HPDE6-E6E7 (cell line): ENCODE results near the gene STXBP6.
"Not testable (repeated sequence)": the region's sequence is repeated elsewhere in the genome, so short reads cannot be mapped to it uniquely, and the experiment has no call there.

Source experiments
- DNase-seq: peaks from one replicate; pipeline ENCODE4 v3.0.0; 2011; ENCODE audit warnings: missing footprints; ENCODE audit errors: extremely low spot score

Gene STXBP6

GRCh38 chr14:24986206-24986893 is 63.6 kb downstream of the STXBP6 start:
- no peak for DNase-seq

DNA sequence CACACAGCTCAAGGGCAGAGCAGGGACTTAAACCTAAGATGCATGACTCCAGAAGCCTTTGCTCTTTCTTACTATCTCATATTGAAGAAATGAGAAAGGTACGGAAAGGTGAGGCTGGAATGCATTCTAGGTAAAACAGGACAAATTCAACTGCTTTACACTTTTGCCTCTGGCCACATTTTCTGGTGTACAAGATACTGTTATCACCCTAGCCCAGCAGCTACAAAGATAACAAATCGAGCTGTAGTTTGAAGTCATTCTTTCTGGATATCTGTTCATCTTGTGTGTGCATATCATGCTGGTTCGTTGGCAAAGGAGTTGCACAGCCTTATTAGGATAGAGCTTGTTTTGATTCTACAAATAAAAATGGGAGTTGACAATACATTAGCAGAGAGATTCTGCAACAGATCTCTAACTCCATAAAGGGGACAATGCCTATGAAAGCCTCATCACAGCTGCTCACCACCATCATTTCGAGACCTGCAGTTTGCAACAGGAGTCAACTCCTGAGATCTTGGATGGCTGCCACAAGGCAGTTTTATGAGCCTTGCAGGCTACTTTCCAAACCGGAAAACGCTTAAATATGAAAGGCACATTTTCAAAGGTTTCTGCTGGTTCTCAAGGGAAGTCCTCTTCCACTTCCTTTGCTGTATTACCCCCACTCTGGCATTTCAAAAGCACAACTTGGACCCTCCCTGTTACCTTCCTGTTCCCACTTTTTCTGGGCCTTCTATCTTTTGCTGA is 64.9 kb downstream of the STXBP6 start:
- DNase-seq: no peak

GRCh38 chr14:24982472-24983155 is 67.3 kb downstream of the STXBP6 start:
- no peak for DNase-seq

DNA sequence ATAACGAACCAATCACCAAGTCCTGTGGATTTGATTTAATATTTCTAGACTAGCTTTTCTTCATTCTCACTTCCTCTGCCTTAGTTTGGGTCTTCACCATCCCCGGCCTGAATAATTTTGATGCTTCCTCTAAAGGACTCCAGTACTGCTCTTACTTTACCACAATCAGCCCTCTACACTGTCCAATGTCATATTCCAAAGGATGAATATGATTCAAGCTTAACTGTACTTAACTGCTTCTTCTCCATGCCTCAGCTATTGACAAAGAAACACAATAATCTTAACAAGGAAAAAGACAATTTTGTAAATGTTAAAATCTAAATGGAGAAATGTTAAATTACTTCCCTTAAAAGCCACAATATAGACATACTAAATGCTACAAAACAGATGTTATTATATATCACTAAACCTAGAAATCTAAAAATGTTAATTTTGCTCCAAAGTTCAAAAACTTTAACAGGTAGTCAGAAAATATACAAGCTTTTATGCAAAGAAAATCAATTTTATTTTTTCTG is 70.2 kb downstream of the STXBP6 start:
- DNase-seq: no peak

- DNase-seq: no peak
These were observed 70.9 kb downstream of the STXBP6 start for GRCh38 chr14:24978862-24979724.

DNA sequence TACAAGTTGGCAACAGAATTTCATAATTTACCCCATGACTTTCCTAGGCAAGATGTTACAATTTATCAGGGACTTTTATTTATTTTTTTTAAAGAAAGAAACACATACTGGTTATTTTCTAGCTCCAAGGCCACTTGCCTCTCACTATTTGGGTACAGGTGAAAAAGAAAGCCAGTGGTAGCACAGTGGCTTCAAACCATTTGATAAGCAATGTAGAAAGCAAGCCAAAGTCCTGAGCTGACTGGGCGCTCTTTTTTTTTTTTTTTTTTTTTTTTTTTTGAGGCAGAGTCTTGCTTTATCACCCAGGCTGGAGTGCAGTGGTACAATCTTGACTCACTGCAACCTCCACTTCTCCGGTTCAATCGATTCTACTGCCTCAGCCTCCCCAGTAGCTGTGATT is 73.3 kb downstream of the STXBP6 start:
- no peak for DNase-seq

DNA sequence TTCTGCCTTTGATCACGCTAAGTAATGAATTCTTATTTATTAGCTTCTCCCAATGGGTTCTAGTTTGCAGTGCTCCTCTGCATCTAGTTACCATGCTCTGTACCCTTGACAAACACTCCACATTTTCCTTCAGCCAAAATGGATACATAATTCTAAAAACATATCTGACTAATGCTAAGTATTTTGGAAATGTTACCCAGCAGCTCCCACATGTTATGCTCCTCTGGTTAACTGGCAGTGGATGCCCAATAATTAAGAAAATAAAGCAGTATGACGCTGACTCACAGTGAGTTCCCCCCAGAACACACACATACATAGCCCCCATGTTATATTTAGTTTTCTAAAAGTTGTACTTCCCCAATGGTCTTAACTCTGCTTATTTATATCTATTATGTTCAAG is 74.6 kb downstream of the STXBP6 start:
- no peak for DNase-seq

DNA sequence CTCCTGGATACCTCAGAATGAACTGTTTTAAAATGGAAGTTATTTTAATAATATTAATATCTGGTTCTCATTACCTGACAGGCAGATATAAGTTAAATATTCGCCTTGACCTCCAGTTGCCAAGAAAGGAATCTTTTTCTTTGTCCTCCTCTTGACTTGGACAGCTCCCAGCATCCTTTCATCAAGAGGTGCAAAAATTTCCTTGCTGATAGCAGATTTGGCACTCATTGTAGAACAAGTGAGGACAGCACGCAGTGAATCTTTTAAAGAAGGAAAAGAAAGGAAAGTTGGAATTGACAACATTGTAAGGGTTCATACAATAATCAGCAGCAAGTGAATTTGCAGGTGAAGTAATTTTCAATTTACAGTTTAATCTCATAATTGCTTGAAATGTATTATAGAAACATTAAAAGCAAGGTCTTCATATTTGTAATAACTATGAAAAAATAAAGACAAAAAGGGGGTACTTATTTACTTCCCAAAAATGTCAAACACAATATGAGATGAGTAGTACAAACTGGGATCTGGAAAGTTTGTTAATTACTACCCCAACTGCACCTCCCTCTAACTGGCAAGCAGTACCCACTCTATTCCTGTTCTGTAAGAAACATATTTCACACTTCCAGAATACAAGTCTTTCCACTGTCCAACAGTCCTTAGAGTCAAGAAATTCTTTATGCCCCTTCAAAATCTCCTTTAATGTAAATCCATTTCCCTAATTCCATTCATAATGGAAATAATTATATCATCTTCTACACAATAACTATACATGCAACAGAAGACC is 75.2 kb downstream of the STXBP6 start:
- DNase-seq: no peak

- DNase-seq: no peak
These were observed 77.1 kb downstream of the STXBP6 start for GRCh38 chr14:24972844-24973243.

DNA sequence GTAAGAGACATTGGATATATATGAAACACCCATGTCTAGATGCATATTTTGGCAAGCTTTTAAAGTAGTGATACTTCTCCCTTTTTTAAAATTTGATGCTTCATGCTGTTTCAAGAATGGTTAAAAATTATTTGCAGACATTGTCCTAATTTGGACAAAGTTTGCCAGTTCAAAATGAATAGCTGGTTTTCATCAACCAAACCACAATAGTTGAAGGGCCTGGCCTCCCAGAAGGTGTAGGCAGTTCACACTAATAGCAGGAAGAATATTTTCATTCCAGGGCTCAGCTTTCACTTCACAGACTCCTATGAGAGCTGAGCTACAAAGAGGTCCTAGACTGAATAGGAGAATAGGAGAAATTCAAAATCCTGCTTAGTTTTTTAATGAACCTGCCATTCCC is 78.7 kb downstream of the STXBP6 start:
- no peak for DNase-seq

DNA sequence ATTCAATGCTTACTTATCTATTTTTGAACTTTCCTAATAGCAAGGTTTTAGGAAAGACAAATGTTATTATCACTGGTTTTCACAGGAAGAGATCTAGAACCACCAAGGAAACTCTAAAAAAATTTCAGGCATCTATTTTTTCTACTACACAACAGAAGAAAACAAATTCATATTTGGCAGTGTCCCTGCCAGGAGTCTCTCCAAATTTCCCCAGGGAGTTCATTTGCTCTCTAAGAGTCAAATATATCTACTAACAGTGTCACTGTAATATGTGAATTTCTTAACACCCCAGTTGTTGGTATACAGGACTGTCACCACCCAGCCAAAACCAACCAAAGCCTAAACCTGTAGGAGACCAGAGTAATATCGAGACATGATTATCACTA is 83.4 kb downstream of the STXBP6 start:
- DNase-seq: no peak

- DNase-seq: no peak
These were observed 83.9 kb downstream of the STXBP6 start for GRCh38 chr14:24965934-24966578.

DNA sequence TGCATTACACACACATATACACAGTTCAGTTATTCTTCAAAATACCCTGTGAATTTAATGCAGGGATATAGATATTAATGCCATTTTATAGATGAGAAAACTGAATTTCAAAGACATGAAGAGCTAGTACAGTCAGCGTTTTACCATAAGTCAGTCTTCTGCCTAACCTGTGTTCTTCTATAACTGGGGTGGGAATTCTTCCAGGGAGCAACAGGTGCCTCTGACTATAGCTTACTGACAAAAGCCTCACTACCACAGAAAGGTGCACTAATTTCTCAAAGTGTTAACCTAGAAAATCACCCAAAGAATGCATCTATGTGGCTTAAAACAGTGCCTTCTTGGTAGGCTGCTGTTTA is 84.4 kb downstream of the STXBP6 start:
- no peak for DNase-seq

- DNase-seq: no peak
These were observed 85.4 kb downstream of the STXBP6 start for GRCh38 chr14:24964591-24964990.

DNA sequence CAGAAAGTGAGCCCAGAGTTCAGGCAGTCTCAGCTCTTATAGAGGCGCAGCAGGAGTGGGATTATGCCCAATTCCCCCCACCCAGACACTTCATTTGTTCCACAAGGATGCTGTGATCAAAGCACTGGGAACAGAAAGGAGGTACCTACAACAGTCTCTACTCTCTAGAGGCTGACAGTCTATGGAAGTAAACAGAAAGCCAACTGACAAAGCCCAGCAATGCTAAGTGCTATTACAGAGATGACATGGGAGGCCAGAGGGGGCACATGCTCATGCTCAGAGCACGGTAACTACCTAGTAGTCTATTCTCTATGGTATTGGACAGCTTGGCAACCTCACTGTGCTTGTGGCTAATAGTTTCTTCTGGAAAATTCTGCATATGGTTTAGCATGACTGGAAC is 85.9 kb downstream of the STXBP6 start:
- DNase-seq: no peak

DNA sequence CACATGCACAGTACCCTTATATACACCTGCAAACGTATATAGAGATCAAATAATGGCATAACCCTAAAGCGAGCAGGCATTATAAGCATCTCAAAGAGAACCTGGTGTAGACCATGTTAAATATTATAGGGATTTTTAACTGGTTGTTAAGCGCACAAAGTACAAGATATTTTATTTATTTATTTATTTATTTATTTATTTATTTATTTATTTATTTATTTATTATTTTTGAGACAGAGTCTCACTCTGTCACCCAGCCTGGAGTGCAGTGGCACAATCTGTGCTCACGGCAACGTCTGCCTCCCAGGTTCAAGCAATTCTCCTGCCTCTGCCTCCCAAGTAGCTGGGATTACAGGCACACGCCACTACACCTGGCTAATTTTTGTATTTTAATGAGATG is 87.8 kb downstream of the STXBP6 start:
- DNase-seq: not testable (repeated sequence)

GRCh38 chr14:24960816-24961215 is 89.1 kb downstream of the STXBP6 start:
- DNase-seq: no peak

- DNase-seq: no peak
These were observed 90.1 kb downstream of the STXBP6 start for GRCh38 chr14:24959791-24960331.

DNA sequence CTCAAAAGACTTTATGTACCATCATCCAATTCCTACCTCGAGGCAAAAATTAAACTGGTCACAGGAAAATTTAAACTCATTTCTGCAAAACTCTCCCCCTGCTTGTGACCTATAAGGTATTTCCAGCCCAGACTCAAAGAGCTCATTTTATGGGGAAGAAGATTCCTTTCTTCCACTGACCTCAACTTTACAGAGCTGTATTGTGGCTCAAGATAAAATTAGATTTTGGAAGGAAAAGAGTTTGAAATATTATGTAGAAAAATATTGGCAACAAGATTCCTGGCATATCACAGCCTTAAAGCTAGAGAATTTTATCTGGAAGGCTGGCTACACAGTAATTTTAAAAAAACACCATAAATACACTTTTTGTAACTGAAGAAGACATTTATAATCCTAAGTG is 91.7 kb downstream of the STXBP6 start:
- DNase-seq: no peak

- DNase-seq: no peak
These were observed 92.1 kb downstream of the STXBP6 start for GRCh38 chr14:24957814-24958213.
